ENCODE measurements around the gene CBS. TPM values are rescaled to one million over a fixed set of nuclear protein-coding genes. Genes with fewer than 3 reads are reported as not detected.

Gene CBS
- total RNA-seq, 2 experiments from 2014 or later = 31.4 to 31.7 TPM

- no peaks in the 10 kb centered on the region for H3K9me3 Mint-ChIP-seq
- no peak overlapping the region for H3K27ac Mint-ChIP-seq
- ChIA-PET POLR2A (no interaction called here), CTCF (no interaction called here)
- no peaks in the 10 kb centered on the region for H3K4me1 Mint-ChIP-seq
- no peak for DNase-seq
- no peak overlapping the region for H3K4me3 Mint-ChIP-seq
- H3K36me3 Mint-ChIP-seq (ENCODE audit: low read depth) = peaks cover 36% of the 10 kb centered on the region
- H3K27me3 Mint-ChIP-seq = no peaks in the 10 kb centered on the region
These were observed 47.5 kb downstream of the CBS start for GRCh38 chr21:43027846-43028731.

GRCh38 chr21:43025636-43026180, 49.9 kb downstream of the CBS start:
- ChIA-PET CTCF (no interaction called here), POLR2A (no interaction called here)
- Mint-ChIP-seq H3K4me1 (no peaks in the 10 kb centered on the region), H3K4me3 (no peak overlapping the region), H3K9me3 (no peaks in the 10 kb centered on the region), H3K27ac (no peak overlapping the region), H3K27me3 (no peaks in the 10 kb centered on the region), H3K36me3 (ENCODE audit: low read depth) (peaks cover 32% of the 10 kb centered on the region)
- no peak for DNase-seq

GRCh38 chr21:43024439-43025136, 51.0 kb downstream of the CBS start:
- POLR2A ChIA-PET = no interaction called here

GRCh38 chr21:43023175-43023574, 52.5 kb downstream of the CBS start:
- ChIA-PET POLR2A (interaction anchor here (0.7 kb wide), 1 partner anchor 441 kb away, joined by 3 read pairs; no protein-coding TSS in a partner anchor), CTCF (interaction anchor here (0.5 kb wide), 1 partner anchor 8 kb away, joined by 3 read pairs; no protein-coding TSS in a partner anchor)
- Mint-ChIP-seq H3K27ac (no peak overlapping the region), H3K4me3 (no peak overlapping the region), H3K36me3 (ENCODE audit: low read depth) (peaks cover 22% of the 10 kb centered on the region), H3K4me1 (no peaks in the 10 kb centered on the region), H3K27me3 (no peaks in the 10 kb centered on the region), H3K9me3 (no peaks in the 10 kb centered on the region)
- no peak for DNase-seq

More at GRCh38 chr21:43024439-43025136, 51.0 kb downstream of the CBS start:
- Mint-ChIP-seq H3K4me3 (no peak overlapping the region), H3K27ac (no peak overlapping the region), H3K27me3 (no peaks in the 10 kb centered on the region), H3K9me3 (no peaks in the 10 kb centered on the region), H3K36me3 (ENCODE audit: low read depth) (peaks cover 32% of the 10 kb centered on the region), H3K4me1 (no peaks in the 10 kb centered on the region)
- CTCF ChIA-PET = no interaction called here
- no peak for DNase-seq

DNA sequence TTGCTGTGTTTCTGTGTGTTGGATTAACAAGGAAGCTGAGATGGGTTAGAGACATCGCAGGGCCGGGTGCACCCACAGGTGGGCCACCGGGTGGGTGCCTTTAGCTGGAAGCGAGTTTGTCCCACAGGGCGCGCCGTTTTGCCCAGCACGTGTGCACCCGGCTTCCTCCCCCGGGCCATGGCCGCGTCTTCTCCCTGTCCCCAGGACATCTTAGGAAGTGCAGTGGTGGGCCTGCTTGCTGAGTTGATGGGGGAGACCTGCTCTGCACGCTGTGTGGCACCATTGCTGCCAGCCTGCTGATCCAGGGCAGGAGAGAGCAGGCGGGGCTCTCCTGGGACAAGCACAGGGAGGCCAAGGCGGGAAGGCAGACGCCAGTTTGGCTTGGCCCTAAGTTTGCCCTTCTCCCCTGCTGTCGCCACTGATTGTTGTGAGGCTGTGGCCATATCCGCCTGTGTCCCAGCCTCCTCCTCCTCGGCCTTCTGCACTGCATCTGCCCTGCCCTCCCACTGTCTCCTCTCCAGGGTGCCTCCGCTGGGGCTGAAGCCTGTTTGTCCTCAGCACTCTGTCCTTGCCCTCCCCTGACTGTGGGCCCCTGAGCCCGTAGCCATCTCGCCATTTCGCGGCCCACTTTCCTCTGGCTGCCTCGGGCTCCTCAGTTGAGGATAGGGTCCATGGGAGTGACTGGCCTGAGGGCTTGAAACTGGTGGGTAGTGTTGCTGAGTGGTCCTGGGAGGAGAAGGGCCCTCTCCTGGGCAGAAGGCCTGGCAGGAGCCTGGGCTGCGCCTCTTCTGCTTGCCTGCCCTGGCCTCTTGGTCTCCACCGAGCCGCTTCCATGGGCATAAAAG, 53.7 kb downstream of the CBS start:
- Mint-ChIP-seq H3K27me3 (no peaks in the 10 kb centered on the region), H3K9me3 (no peaks in the 10 kb centered on the region), H3K4me3 (no peak overlapping the region), H3K36me3 (ENCODE audit: low read depth) (peaks cover 21% of the 10 kb centered on the region), H3K4me1 (no peaks in the 10 kb centered on the region), H3K27ac (peak overlapping the region; percentile 37)
- no peak for DNase-seq
- ChIA-PET POLR2A (no interaction called here), CTCF (no interaction called here)

GRCh38 chr21:43021191-43021590, 54.4 kb downstream of the CBS start:
- DNase-seq = no peak
- Mint-ChIP-seq H3K27ac (no peak overlapping the region), H3K36me3 (ENCODE audit: low read depth) (peaks cover 26% of the 10 kb centered on the region), H3K27me3 (no peaks in the 10 kb centered on the region), H3K4me1 (no peaks in the 10 kb centered on the region), H3K9me3 (no peaks in the 10 kb centered on the region), H3K4me3 (no peak overlapping the region)
- ChIA-PET POLR2A (no interaction called here), CTCF (no interaction called here)

DNA sequence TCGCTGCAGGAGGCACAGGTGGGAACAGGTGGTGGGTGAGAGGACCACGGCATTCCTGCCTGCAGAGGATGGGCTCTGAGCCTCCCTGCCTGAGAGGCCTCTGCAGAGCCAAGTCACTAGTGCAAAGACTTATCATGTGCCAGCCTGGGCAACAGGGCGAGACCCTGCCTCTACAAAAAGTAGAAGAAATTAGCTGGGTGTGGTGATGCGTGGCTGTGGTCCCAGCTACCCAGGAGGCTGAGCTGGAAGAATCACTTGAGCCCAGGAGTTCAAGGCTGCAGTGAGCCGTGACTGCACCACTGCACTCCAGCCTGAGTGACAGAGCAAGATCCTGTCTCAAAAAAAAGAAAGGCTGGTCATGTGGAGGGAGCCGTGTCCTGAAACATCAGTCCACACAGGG, 54.9 kb downstream of the CBS start:
- no peaks in the 10 kb centered on the region for H3K27me3 Mint-ChIP-seq
- DNase-seq = no peak
- peaks cover 2% of the 10 kb centered on the region for H3K4me1 Mint-ChIP-seq
- ChIA-PET CTCF (no interaction called here), POLR2A (no interaction called here)
- H3K9me3 Mint-ChIP-seq = no peaks in the 10 kb centered on the region
- H3K27ac Mint-ChIP-seq = peak overlapping the region; percentile 19
- H3K4me3 Mint-ChIP-seq = no peak overlapping the region
- H3K36me3 Mint-ChIP-seq (ENCODE audit: low read depth) = peaks cover 30% of the 10 kb centered on the region

DNA sequence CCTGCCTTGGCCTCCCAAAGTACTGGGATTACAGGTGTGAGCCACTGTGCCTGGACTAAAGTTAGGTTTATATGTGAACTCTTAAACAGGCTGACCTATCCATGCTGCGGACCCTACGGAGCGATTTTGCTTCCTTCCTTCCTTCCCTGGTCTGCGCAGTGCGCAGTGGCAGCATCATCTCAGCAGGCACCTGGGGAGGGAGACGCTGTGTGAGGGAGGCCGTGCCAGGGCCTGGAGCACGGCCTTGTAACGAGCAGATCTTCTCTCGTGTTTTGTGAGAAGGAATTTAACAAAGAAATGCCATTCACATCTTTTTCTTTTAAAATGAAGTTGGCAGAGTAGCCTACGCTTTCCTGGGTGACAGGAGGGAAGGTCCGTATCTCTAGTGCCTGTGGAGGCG, 55.5 kb downstream of the CBS start:
- ChIA-PET CTCF (no interaction called here), POLR2A (no interaction called here)
- H3K36me3 Mint-ChIP-seq (ENCODE audit: low read depth) = peaks cover 28% of the 10 kb centered on the region
- DNase-seq = no peak
- no peak overlapping the region for H3K4me3 Mint-ChIP-seq
- H3K9me3 Mint-ChIP-seq = no peaks in the 10 kb centered on the region
- H3K27me3 Mint-ChIP-seq = no peaks in the 10 kb centered on the region
- peaks cover 6% of the 10 kb centered on the region for H3K4me1 Mint-ChIP-seq
- no peak overlapping the region for H3K27ac Mint-ChIP-seq

GRCh38 chr21:43018519-43018918, 57.1 kb downstream of the CBS start:
- no peak overlapping the region for H3K27ac Mint-ChIP-seq
- peaks cover 6% of the 10 kb centered on the region for H3K4me1 Mint-ChIP-seq
- H3K27me3 Mint-ChIP-seq = no peaks in the 10 kb centered on the region
- DNase-seq = no peak
- no peaks in the 10 kb centered on the region for H3K9me3 Mint-ChIP-seq
- ChIA-PET POLR2A (no interaction called here), CTCF (no interaction called here)
- H3K4me3 Mint-ChIP-seq = no peak overlapping the region
- H3K36me3 Mint-ChIP-seq (ENCODE audit: low read depth) = peaks cover 30% of the 10 kb centered on the region

- no peaks in the 10 kb centered on the region for H3K9me3 Mint-ChIP-seq
- H3K4me1 Mint-ChIP-seq = peaks cover 6% of the 10 kb centered on the region
- CTCF ChIA-PET = no interaction called here
- H3K27ac Mint-ChIP-seq = no peak overlapping the region
- no peak for DNase-seq
- H3K4me3 Mint-ChIP-seq = no peak overlapping the region
- H3K27me3 Mint-ChIP-seq = no peaks in the 10 kb centered on the region
- POLR2A ChIA-PET = no interaction called here
- H3K36me3 Mint-ChIP-seq (ENCODE audit: low read depth) = peaks cover 41% of the 10 kb centered on the region
These were observed 58.9 kb downstream of the CBS start for GRCh38 chr21:43016728-43017127.

GRCh38 chr21:43015906-43016540, 59.6 kb downstream of the CBS start:
- Mint-ChIP-seq H3K9me3 (no peaks in the 10 kb centered on the region), H3K36me3 (ENCODE audit: low read depth) (peaks cover 41% of the 10 kb centered on the region), H3K4me1 (peaks cover 6% of the 10 kb centered on the region), H3K4me3 (no peak overlapping the region), H3K27me3 (no peaks in the 10 kb centered on the region), H3K27ac (no peak overlapping the region)
- CTCF ChIA-PET = interaction anchor here (0.6 kb wide), 1 partner anchor 19 kb away, joined by 3 read pairs; no protein-coding TSS in a partner anchor
- DNase-seq = no peak
- POLR2A ChIA-PET = no interaction called here

- CTCF ChIA-PET = no interaction called here
- Mint-ChIP-seq H3K4me3 (no peak overlapping the region), H3K27me3 (no peaks in the 10 kb centered on the region), H3K9me3 (no peaks in the 10 kb centered on the region), H3K4me1 (peaks cover 6% of the 10 kb centered on the region), H3K36me3 (ENCODE audit: low read depth) (peaks cover 53% of the 10 kb centered on the region), H3K27ac (no peak overlapping the region)
- POLR2A ChIA-PET = no interaction called here
- DNase-seq = no peak
These were observed 63.0 kb downstream of the CBS start for GRCh38 chr21:43012596-43012995.
